GM21390 (cell line): ENCODE measurements around the gene PILRB.
A peak's percentile ranks its signal among the peaks of the same experiment; 100 is the strongest.
"Not testable (repeated sequence)": the region's sequence is repeated elsewhere in the genome, so short reads cannot be mapped to it uniquely, and the experiment has no call there.

Experiments
- ATAC-seq: cut with Tn5 transposase; IDR thresholded peaks from one replicate; pipeline ENCODE4 v1.9.1; 2021; ENCODE audit not compliant: unreplicated experiment

Gene PILRB

DNA sequence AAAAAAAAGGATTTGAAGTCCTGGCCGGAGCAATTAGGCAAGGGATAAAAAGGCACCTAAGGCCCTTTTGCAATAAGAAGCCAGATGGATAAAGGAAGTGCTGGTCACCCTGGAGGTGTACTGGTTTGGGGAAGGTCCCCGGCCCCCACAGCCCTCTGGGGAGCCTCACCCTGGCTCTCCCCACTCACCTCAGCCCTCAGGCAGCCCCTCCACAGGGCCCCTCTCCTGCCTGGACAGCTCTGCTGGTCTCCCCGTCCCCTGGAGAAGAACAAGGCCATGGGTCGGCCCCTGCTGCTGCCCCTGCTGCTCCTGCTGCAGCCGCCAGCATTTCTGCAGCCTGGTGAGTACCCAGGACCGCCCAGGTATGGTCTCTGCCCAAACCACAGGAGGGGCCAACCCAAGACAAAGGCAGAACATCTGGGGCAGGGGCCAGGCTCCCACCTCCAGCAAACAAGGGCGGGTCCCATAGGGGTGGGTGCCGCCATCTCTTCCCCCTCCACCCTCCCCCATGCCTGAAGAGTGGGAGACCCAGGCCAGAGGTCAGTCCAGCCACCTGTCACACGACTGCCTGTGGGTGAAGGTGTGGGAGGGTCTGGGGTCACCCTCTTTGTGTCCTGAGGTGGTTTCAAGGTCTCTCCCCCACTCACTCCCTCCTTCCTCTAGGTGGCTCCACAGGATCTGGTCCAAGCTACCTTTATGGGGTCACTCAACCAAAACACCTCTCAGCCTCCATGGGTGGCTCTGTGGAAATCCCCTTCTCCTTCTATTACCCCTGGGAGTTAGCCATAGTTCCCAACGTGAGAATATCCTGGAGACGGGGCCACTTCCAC, at the start of gene PILRB:
Gene PILRB (plus strand): TSS at position 91 of the 830 bp plus-strand sequence. CDS start 186 bp downstream, at position 277.
- no peak for ATAC-seq

DNA sequence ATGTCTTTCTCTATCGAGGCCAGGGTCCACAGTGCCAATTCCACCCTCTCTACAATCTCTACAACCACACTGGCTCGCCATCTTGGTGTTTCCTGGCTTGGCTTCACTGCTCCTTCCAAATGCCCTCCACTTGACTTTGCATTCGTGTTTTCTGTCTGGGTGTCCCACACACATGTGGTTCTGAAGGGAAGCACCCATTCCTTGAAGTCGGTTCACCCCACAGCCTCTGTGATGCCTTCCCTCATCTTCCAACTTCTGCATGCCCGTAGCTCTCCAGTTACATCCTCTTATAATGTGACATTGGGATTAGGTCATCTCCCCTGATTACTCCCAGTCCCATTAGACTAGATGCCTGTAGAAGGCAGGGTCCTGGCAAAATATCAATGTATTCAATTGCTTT, 39.6 kb upstream of the PILRB start:
- ATAC-seq, result not testable (repeated sequence)

DNA sequence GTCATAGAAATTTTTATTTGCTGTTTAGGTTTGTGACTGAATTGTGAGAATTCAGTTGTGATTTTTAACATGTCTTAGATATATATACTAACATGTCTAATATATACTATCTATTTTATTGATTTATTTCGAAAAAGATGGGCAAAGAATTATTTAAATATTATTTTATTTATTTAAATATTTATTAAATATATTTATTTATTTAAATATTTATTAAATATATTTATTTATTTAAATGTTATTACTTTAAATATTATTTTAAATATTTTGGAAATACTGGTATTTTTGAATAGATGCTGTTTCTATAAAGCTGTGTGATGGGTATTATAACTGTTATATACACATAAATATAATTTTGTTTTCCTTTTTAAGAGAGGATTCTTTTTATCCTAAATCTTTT, 36.3 kb upstream of the PILRB start:
- not testable (repeated sequence) for ATAC-seq

DNA sequence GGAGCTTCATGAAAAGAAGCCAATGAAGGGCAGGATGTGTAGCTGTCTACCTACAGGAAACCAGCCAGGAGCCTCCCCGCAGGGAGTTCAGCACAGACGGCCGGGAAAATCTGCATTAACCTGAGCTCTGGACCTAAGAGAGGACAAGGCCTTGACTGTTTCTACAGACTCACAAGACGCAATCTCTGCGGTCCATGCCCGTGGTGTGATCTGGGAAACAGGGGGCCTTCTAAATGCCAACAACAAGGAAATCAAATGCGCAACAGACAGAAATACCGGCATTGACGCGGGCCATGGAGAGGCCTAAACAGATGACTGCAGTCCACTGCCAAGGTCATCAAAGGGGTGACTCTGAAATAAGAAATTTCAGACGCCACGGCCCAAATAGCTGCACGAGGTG, 33.7 kb upstream of the PILRB start:
- ATAC-seq, result not testable (repeated sequence)

DNA sequence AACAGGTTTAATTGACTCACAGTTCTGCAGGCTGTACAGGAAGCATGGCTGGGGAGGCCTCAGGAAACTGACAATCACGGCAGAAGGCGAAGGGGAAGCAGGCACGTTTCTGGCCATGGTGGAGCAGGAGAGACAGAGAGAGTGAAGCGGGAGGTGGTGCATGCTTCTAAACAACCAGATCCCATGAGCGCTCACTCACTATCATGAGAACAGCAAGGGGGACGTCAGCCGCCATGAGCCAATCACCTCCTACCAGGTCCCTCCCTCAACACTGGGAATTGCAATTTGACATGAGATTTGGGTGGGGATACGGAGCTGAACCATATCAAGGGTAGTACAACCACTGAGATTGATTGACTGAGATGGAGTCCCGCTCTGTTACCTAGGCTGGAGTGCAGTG, 32.2 kb upstream of the PILRB start:
- ATAC-seq, result not testable (repeated sequence)

DNA sequence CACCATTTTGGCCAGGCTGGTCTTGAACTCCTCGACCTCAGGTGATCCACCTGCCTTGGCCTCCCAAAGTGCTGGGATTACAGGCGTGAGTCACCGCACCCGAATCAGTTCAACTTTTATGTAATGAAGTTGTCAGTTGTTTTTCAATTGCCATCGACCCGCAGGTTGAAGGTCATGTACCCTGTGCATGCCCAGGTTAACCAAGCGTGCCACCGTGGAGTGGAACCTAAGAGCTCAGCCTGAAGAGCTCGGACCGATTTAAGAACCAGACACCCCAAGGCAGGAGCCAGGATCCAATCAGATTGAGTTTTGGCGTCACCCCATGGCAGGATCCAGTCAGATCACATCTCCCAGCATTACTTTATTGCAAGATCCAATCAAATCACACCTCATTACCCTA, 31.0 kb upstream of the PILRB start:
- ATAC-seq, result not testable (repeated sequence)

DNA sequence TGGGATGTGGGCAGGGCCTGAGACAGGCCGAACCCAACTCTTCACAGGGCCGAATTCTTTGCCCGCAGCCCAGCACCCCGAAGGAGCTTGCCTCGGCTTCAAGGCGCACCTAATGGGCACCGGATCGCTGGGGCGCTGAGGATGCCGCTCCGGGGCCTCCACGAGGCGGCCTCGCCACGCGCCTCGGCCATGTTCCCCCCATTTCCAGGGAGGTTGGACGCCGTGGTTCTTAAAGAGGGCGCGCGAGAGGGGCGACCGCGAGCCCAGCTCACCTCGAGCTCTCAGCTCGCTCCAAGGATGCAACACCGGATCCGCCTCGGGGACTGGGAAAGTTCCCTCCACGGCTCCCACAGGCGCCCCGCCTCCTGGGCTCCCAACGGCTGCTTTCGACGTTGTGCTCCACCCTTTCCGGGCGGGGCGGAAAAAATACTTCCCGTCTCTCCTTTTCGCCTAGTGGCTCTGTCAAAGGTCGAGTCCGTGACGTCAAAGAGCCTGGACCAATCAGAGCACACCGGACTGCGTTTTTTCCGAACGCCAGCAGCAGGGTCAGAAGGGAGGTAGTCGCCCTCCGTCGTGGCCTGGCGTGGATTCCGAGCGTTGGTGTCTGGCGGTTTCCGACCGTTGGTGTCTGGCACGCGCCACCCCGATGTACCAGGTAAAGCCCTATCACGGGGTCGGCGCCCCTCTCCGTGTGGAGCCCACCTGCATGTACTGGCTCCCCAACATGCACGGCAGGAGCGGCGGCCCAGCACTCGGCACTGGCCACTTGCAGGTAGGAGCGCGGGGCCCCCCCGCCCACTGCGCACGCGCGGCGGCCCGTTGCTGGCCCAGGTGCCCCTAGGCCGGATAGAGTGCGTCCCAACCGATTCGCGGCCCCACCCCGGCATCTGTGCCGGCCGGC, 22.1 kb upstream of the PILRB start:
- ATAC-seq, result peak; percentile 94

DNA sequence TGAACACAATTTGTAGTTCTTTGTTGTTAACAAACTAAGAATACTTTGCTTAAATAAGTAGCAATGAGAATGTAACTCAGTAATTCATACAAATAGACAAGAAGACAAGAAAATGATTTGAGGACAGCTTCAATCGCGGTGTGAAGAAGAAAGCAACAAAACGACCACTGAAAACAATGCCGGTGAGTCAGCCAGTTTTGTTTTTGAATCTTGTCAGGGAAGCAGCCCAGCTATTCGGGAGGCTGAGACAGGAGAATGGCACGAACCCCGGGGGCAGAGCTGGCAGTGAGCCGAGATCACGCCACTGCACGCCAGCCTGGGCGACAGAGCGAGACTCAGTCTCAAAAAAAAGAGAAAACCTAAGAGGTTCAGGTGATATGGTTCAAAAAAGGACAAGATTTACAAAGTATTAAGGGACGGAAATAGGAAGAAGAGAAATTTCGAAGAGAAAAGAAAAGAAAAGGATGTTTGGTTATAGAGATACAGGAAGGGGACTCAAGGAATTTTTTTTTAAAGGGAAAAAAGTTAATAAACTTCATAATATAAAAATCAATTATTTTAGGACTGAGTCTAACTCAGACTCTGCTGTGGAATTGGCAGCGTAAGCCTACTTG, 19.7 kb upstream of the PILRB start:
- ATAC-seq, result not testable (repeated sequence)

DNA sequence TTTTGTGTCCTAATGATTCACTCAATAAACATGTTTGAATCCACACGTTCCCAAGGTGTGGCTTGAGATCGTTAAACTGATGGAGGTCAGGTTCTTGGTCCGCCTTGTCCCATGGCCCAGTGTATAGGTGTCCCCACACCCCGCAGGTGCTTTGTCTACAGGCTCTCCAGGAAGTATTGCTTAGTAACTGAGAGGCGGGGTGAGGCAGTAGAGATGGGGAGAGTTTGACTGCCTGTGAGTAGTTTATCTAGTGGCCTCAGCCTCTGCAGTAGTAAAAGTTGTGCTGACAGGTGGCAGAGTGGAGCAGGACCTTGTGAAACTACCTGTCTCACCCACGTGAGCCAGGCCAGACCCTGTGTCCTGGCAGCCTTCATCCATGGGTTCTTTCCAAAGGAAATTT, 16.6 kb upstream of the PILRB start:
- not testable (repeated sequence) for ATAC-seq

DNA sequence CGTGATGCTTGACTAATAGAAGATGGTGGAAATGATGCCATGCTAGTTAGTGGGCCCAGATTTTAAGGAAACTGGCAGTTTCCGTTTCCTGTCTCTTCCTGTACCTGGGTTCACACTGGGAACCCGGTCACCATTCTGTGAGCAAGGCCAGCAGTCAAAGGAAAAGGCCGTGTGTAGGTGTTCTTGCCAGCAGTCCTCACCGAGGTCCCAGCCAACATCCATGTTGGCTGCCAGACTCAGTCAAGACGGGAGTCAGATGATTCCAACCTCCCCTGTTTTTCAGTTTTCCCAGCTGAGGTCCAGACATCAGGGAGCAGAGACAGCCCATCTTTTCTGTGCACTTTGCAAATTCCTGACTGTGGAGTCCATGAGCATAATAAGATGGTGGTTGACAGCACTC, 15.2 kb upstream of the PILRB start:
- ATAC-seq, result no peak

DNA sequence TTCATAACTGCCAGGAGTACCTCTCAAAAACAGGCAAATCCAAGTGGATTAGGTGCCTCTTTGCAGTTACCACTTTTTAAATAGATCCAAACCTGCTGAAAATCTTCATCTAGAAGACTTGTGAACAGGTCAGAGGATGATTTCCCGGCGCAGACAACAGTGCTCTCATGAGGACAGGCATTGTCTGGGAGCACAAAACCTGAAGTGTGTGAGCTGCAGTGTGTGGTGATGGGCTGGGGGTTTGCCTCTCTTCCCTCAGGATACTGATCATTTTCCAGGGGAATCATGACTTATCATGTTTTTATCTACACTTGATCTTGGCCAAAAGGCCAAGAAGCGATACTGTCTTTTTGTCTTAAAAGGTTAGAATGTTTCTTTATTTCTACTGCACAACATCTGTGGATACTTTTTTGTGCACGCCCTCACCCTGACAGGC, 13.8 kb upstream of the PILRB start:
- peak; percentile 10 for ATAC-seq

DNA sequence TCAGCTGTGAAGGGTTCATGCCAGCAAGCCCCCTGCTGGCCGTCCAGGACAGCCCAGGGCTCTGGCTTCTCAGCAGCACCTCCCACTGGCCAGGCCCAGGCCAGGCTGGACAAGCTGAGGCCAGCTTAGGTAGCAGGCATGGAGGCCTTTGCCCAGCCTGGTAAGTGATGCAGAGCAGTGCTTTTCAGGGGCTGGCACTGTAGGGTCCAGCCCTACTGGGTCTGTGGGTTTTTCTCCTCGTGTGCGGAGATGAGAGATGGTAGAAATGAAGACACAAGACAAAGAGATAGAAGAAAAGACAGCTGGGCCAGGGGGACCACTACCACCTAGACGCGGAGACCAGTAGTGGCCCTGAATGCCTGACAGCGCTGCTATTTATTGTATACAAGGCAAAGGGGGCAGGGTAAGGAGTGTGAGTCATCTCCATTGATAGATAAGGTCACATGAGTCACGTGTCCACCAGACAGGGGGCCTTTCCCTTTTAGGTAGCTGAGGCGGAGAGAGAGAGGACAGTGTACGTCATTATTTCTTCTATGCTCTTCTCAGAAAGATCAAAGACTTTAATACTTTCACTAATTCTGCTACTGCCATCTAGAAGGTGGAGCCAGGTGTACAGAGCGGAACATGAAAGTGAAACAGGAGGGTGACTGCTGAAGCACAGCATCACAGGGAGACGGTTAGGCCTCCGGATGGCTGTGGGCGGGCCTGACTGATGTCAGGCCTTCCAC, 13.2 kb upstream of the PILRB start:
- peak; percentile 67 for ATAC-seq

DNA sequence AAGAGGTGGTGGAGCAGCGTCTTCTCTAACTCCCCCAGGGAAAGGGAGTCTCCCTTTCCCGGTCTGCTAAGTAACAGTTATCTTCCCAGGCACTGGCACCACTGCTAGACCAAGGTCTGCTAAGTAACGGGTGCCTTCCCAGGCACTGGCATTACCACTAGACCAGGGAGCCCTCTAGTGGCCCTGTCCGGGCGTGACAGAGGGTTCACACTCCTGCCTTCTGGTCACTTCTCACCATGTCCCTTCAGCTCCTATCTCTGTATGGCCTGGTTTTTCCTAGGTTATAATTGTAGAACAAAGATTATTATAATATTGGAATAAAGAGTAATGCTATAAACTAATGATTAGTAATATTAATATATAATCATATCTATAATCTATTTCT, 12.6 kb upstream of the PILRB start:
- peak; percentile 22 for ATAC-seq

DNA sequence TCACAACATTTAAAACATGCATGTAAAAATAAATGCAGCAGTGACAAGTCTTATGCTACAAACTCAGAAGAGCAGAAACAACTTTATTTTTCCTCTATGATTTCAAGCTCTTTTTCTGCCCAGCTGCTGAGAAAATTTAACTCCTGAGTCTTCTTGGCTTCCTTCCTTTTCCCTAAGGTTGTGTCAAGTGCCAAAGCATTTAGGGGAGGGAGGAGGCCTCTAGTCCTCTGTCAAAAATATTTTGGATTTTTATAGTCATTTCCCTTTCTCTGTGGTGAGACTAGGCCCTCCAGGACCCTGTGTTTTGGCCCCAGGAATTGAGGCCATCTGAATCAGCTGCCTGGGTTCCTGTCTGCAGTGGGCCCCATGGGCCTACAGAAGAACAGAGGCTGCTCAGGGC, 11.0 kb upstream of the PILRB start:
- no peak for ATAC-seq

DNA sequence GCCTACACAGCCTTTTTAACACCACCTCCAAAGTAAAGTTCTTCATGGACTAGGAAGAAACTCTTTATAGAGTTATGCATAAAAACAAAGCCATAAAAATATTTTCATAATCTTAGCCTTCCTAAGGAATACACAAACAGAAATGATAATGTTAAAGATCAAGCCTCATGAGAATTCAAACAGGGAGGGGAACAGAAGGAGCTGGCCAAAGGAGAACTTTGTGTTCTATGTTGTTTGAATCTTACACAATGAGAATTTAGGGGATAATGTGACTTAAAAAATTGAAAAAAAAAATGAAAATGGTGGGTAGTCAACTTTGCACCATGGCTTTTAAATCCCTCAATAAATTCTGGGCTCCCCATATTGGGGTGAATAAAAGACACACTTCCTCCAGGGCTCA, 9.1 kb upstream of the PILRB start:
- ATAC-seq, result no peak

DNA sequence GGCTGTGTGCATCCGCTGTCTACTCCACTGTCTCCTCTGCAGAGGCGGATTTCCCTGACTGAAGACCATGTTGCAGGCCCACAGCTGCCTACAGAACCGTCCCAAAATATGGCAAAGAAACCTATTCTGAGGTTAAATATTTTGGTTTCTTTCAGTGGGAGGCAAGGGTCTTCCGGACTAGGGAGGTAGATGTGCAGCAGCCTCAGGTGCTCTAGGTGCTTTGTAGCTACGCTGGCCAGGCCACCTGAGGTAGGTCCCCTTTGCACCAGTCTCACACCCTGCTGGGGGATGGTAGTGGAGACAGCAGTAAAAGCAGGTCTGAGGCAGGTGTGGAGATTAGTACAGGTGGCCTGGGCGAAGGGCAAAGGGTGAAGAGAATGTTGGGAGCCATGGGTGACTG, 8.2 kb upstream of the PILRB start:
- no peak for ATAC-seq

DNA sequence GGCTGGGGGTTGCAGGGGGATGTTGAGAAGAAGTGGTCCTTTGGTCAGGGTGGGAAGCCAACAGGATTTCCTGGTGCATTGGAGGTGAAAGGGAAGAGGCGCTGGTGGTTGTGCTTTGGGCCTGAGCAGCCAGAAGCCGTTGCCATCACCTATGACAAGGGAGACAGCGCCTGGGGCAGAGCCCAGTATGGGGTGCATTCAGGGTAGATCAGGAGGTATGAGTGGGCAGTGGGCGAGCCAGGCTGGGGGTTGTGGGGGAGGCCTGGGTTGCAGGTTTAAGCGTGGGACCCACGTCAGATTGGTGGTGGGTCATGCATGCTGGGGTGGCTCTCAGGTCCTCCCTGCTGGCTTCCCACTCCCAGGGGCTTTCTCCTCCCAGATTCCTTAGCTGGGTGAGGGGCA, 6.3 kb upstream of the PILRB start:
- ATAC-seq, result no peak

DNA sequence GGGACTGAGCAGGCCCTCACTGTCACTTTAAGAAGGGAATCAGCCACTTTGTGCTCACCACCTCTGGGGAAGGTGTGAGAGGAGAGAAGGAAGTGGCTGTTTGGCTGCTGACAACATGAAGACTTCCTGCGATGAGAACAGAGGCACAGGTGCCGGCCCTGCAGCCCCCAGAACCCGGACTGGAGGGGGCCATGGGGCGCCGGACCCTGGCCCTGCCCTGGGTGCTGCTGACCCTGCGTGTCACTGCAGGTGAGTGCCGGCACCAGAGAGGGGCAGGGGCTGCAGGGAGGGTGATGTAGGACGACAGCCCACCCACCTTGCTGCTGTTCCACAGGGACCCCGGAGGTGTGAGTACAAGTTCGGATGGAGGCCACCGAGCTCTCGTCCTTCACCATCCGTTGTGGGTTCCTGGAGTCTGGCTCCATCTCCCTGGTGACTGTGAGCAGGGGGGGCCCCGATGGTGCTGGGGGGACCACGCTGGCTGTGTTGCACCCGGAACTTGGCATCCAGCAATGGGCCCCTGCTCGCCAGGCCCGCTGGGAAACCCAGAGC, 5.6 kb upstream of the PILRB start:
- ATAC-seq, result not testable (repeated sequence)

DNA sequence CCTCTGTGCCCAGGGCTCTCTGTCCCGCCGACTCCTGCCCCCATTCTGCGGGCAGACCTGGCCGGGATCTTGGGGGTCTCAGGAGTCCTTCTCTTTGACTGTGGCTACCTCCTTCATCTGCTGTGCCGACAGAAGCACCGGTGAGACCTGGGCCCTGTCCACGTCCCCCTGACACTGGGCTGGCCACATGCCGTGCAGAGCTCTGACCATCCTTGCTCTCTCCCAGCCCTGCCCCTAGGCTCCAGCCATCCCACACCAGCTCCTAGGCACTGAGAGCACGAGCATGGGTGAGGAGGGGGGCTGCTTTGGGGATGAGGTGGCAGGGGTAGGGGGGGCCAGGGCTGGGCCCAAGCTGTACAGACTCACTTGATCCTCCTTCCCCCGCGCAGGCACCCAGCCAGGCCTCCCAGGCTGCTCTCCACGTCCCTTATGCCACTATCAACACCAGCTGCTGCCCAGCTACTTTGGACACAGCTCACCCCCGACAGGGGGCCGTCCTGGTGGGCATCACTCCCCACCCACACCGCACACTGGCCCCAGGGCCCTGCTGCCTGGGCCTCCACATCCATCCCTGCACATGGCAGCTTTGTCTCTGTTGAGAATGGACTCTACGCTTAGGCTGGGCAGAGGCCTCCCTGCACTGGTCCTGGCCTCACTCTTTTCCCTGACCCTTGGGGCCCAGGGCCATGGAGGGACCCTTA, 4.8 kb upstream of the PILRB start:
- ATAC-seq, result no peak
